ENCODE results near the gene OR12D2. TPM values are rescaled to one million over a fixed set of nuclear protein-coding genes. Genes with fewer than 3 reads are reported as not detected.

OR12D2 gene
- total RNA-seq, 6 experiments from 2014 or later: not detected

GRCh38 chr6:29376003-29376402, 19.4 kb upstream of the OR12D2 start:
- no peak overlapping the region for H3K4me3 Mint-ChIP-seq
- H3K27me3 Mint-ChIP-seq (ENCODE audit: insufficient read depth): no peaks in the 10 kb centered on the region
- H3K36me3 Mint-ChIP-seq (ENCODE audit: low read depth): no peaks in the 10 kb centered on the region
- H3K9me3 Mint-ChIP-seq: peaks cover 45% of the 10 kb centered on the region
- no peak for TF ChIP-seq CTCF (IDR thresholded peaks at IDR 0.05)
- no peak for DNase-seq
- no peak overlapping the region for H3K27ac Mint-ChIP-seq
- H3K4me1 Mint-ChIP-seq (ENCODE audit: low read depth): no peaks in the 10 kb centered on the region

GRCh38 chr6:29388533-29388932, 6.9 kb upstream of the OR12D2 start:
- Mint-ChIP-seq H3K27me3 (ENCODE audit: insufficient read depth) (no peaks in the 10 kb centered on the region), H3K9me3 (peaks cover 37% of the 10 kb centered on the region), H3K36me3 (ENCODE audit: low read depth) (no peaks in the 10 kb centered on the region), H3K27ac (no peak overlapping the region), H3K4me1 (ENCODE audit: low read depth) (no peaks in the 10 kb centered on the region), H3K4me3 (no peak overlapping the region)
- no peak for DNase-seq
- no peak for TF ChIP-seq CTCF (IDR thresholded peaks at IDR 0.05)

- no peaks in the 10 kb centered on the region for H3K4me1 Mint-ChIP-seq (ENCODE audit: low read depth)
- H3K4me3 Mint-ChIP-seq: no peak overlapping the region
- peaks cover 5% of the 10 kb centered on the region; the same call in 1 of the 2 replicates for H3K36me3 Mint-ChIP-seq (ENCODE audit: low read depth)
- H3K27me3 Mint-ChIP-seq (ENCODE audit: insufficient read depth): no peaks in the 10 kb centered on the region
- H3K9me3 Mint-ChIP-seq: peaks cover 58% of the 10 kb centered on the region
- TF ChIP-seq CTCF (IDR thresholded peaks at IDR 0.05): no peak
- H3K27ac Mint-ChIP-seq: no peak overlapping the region
- no peak for DNase-seq
Measured at GRCh38 chr6:29399525-29399924, 4.1 kb downstream of the OR12D2 start.

GRCh38 chr6:29403801-29404200, 8.4 kb downstream of the OR12D2 start:
- no peak for DNase-seq
- peaks cover 2% of the 10 kb centered on the region; the same call in 1 of the 2 replicates for H3K36me3 Mint-ChIP-seq (ENCODE audit: low read depth)
- H3K27ac Mint-ChIP-seq: no peak overlapping the region
- H3K4me3 Mint-ChIP-seq: no peak overlapping the region
- H3K27me3 Mint-ChIP-seq (ENCODE audit: insufficient read depth): no peaks in the 10 kb centered on the region
- no peak for TF ChIP-seq CTCF (IDR thresholded peaks at IDR 0.05)
- peaks cover 34% of the 10 kb centered on the region for H3K9me3 Mint-ChIP-seq
- no peaks in the 10 kb centered on the region for H3K4me1 Mint-ChIP-seq (ENCODE audit: low read depth)

- Mint-ChIP-seq H3K27me3 (ENCODE audit: insufficient read depth) (no peaks in the 10 kb centered on the region; the same call in 1 of the 2 replicates), H3K4me1 (ENCODE audit: low read depth) (no peaks in the 10 kb centered on the region), H3K27ac (no peak within 1 kb of the TSS), H3K9me3 (peaks cover 12% of the 10 kb centered on the region), H3K36me3 (ENCODE audit: low read depth) (no peaks in the 10 kb centered on the region), H3K4me3 (no peak within 1 kb of the TSS)
- TF ChIP-seq CTCF (IDR thresholded peaks at IDR 0.05): no peak
- DNase-seq: no peak
Measured at GRCh38 chr6:29414588-29414987, 19.2 kb downstream of the OR12D2 start, which contains the start of gene OR12D1. OR12D1 (plus strand) TSS chr6:29414928.

GRCh38 chr6:29419516-29419915, 24.1 kb downstream of the OR12D2 start:
- no peak for DNase-seq
- no peak for TF ChIP-seq CTCF (IDR thresholded peaks at IDR 0.05)
- Mint-ChIP-seq H3K9me3 (peaks cover 33% of the 10 kb centered on the region), H3K4me3 (no peak overlapping the region), H3K4me1 (ENCODE audit: low read depth) (no peaks in the 10 kb centered on the region), H3K27ac (no peak overlapping the region), H3K27me3 (ENCODE audit: insufficient read depth) (no peaks in the 10 kb centered on the region; the same call in 1 of the 2 replicates), H3K36me3 (ENCODE audit: low read depth) (no peaks in the 10 kb centered on the region)

Measured in HFFc6 (cell line).